Smooth muscle cell (in vitro differentiated cells): ENCODE data around the gene METTL9. TPM values are rescaled to one million over a fixed set of nuclear protein-coding genes. Genes with fewer than 3 reads are reported as not detected.

ENCODE experiments used
- DNase-seq: peaks from one replicate; lab custom pipeline; 2025; ENCODE audit not compliant: unreplicated experiment; lab: John Stamatoyannopoulos, UW
- H2AFZ ChIP-seq: fragments of 200-600 bp; sonication (generic); 2 replicates; pipeline ENCODE4 v1.6.0; 2016; ENCODE audit warnings: antibody characterized with exemption, low read depth, mild to moderate bottlenecking
- H3F3A ChIP-seq: fragments of 200-600 bp; sonication (generic); 2 replicates; pipeline ENCODE4 v1.6.0; 2017; ENCODE audit warnings: antibody characterized with exemption, low read depth
- H3K27ac ChIP-seq: fragments of 200-600 bp; sonication (generic); 2 replicates; pipeline ENCODE4 v1.5.1; 2016; ENCODE audit warnings: low read depth, mild to moderate bottlenecking
- H3K27me3 ChIP-seq: fragments of 200-600 bp; sonication (generic); 2 replicates; pipeline ENCODE4 v1.6.1; 2016; ENCODE audit warnings: low read depth, mild to moderate bottlenecking
- H3K36me3 ChIP-seq: fragments of 200-600 bp; sonication (generic); 2 replicates; pipeline ENCODE4 v1.5.1; 2016; ENCODE audit warnings: low read depth
- H3K4me1 ChIP-seq: fragments of 200-600 bp; sonication (generic); 2 replicates; pipeline ENCODE4 v1.5.1; 2016; ENCODE audit warnings: low read depth
- H3K4me2 ChIP-seq: fragments of 200-600 bp; sonication (generic); 2 replicates; pipeline ENCODE4 v1.6.0; 2016; ENCODE audit warnings: mild to moderate bottlenecking
- H3K4me3 ChIP-seq: fragments of 200-600 bp; sonication (generic); 2 replicates; pipeline ENCODE4 v1.5.1; 2016; ENCODE audit warnings: mild to moderate bottlenecking
- H3K79me2 ChIP-seq: fragments of 200-600 bp; sonication (generic); 2 replicates; pipeline ENCODE4 v1.6.0; 2016; ENCODE audit warnings: low read depth, mild to moderate bottlenecking
- H3K9ac ChIP-seq: fragments of 200-600 bp; sonication (generic); 2 replicates; pipeline ENCODE4 v1.6.0; 2016; ENCODE audit warnings: low read depth
- H3K9me3 ChIP-seq: fragments of 200-600 bp; sonication (generic); replicated peaks from 2 replicates; pipeline ENCODE4 v1.5.1; 2016; ENCODE audit warnings: low read depth
- H4K20me1 ChIP-seq: fragments of 200-600 bp; sonication (generic); 2 replicates; pipeline ENCODE4 v1.6.0; 2016; ENCODE audit warnings: low read depth
- CTCF ChIP-seq: fragments of 200-600 bp; sonication (generic); IDR thresholded peaks from 2 replicates; pipeline ENCODE4 v1.5.1; 2017; ENCODE audit warnings: borderline replicate concordance, mild to moderate bottlenecking, antibody characterized with exemption; ENCODE audit not compliant: insufficient read depth, poor library complexity, severe bottlenecking
- WGBS: methylation state at CpG from one replicate; pipeline ENCODE4 v1.1.7; 2016; ENCODE audit warnings: low lambda C conversion rate; 5-methylcytosine and 5-hydroxymethylcytosine counted together
- polyA plus RNA-seq: library from polyadenylated mRNA; unstranded; fragments of >200 nt; fragmentation: Nextera tagmentation; extraction: Ambion mirVana; gene quantifications from 2 replicates; pipeline ENCODE4 v1.2.1, GENCODE V29; 2016
- total RNA-seq: library from RNA; depleted of rRNA; stranded (reverse); fragments of >200 nt; gene quantifications from 2 replicates; pipeline ENCODE4 v1.2.3, GENCODE V29; 2014

Gene METTL9
- total and polyA plus RNA-seq, 2 experiments from 2014 or later: 97.5 to 157 TPM

DNA sequence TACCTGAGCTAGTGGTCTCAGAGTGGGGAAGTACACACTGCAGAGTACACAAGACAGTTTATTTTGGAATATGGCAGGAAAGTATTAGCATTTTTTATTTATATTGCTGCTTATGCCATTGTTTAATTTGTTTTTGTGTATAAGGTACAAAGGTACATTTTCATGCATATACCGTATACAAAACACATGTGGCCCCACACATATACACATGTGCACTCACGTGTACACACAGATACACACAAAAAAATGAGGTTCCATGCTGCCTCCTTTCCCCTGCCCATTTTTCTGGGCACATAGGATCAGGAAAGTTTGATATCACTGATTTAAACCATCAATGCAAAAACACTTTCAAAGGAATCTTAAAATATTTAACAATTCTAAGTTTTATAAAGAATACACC, 40.1 kb downstream of the METTL9 start:
- no peaks in the 10 kb centered on the region for H3K36me3 ChIP-seq
- H3K4me3 ChIP-seq: no peak overlapping the region
- no peak for TF ChIP-seq CTCF
- no peak overlapping the region for H3K9ac ChIP-seq
- no peaks in the 10 kb centered on the region for H3K9me3 ChIP-seq
- H3F3A ChIP-seq: peaks cover 11% of the 10 kb centered on the region
- H3K4me2 ChIP-seq: peak overlapping the region; percentile 57
- DNase-seq: no peak
- H4K20me1 ChIP-seq: peaks cover 47% of the 10 kb centered on the region
- no peaks in the 10 kb centered on the region for H3K4me1 ChIP-seq
- H2AFZ ChIP-seq: no peak overlapping the region
- H3K27ac ChIP-seq: peak overlapping the region; percentile 44
- 100% methylated on average over 2 of the region's 2 CpGs for WGBS
- H3K79me2 ChIP-seq: peaks cover 21% of the 10 kb centered on the region
- no peaks in the 10 kb centered on the region for H3K27me3 ChIP-seq

- peaks cover 33% of the 10 kb centered on the region for H3K79me2 ChIP-seq
- H4K20me1 ChIP-seq: peaks cover 67% of the 10 kb centered on the region
- 89% methylated on average over 6 of the region's 6 CpGs for WGBS
- no peak overlapping the region for H3K4me2 ChIP-seq
- no peaks in the 10 kb centered on the region for H3K9me3 ChIP-seq
- H3K27ac ChIP-seq: no peak overlapping the region
- no peaks in the 10 kb centered on the region for H3K36me3 ChIP-seq
- H3K9ac ChIP-seq: no peak overlapping the region
- H3K4me3 ChIP-seq: no peak overlapping the region
- DNase-seq: no peak
- H2AFZ ChIP-seq: no peak overlapping the region
- H3K4me1 ChIP-seq: no peaks in the 10 kb centered on the region
- no peak for TF ChIP-seq CTCF
- H3K27me3 ChIP-seq: no peaks in the 10 kb centered on the region
- peaks cover 11% of the 10 kb centered on the region for H3F3A ChIP-seq
Observed at GRCh38 chr16:21641916-21642315, 42.5 kb downstream of the METTL9 start.

DNA sequence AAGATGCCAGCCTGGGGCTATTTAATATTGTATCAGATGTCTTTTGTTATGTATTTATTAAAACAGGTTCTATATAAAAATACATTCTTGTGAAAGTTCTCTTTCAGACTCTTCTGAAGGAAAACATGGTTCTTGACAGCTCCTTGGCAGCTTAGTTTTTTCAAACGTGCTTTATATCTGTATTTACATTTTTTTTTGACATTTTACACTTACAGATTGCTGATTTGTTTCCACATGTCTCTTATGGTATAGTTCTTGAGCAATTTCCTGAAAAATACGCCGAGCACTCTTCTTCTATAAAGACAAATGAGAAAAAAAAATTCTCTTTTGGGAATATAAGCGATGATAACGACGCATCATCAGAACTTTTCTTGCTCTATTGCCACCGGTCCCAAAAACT, 43.5 kb downstream of the METTL9 start:
- no peak overlapping the region for H3K4me3 ChIP-seq
- H3F3A ChIP-seq: peaks cover 11% of the 10 kb centered on the region
- H3K79me2 ChIP-seq: peaks cover 36% of the 10 kb centered on the region
- 83% methylated on average over 7 of the region's 7 CpGs for WGBS
- H3K9me3 ChIP-seq: no peaks in the 10 kb centered on the region
- no peak overlapping the region for H2AFZ ChIP-seq
- DNase-seq: no peak
- H4K20me1 ChIP-seq: peaks cover 75% of the 10 kb centered on the region
- no peak for TF ChIP-seq CTCF
- no peaks in the 10 kb centered on the region for H3K27me3 ChIP-seq
- no peaks in the 10 kb centered on the region for H3K4me1 ChIP-seq
- H3K4me2 ChIP-seq: no peak overlapping the region
- no peak overlapping the region for H3K9ac ChIP-seq
- H3K36me3 ChIP-seq: no peaks in the 10 kb centered on the region
- no peak overlapping the region for H3K27ac ChIP-seq

- DNase-seq: no peak
- peaks cover 39% of the 10 kb centered on the region for H3K79me2 ChIP-seq
- TF ChIP-seq CTCF: no peak
- H3K4me1 ChIP-seq: no peaks in the 10 kb centered on the region
- H3K9ac ChIP-seq: no peak overlapping the region
- H3F3A ChIP-seq: peaks cover 5% of the 10 kb centered on the region
- H3K27ac ChIP-seq: no peak overlapping the region
- peaks cover 77% of the 10 kb centered on the region for H4K20me1 ChIP-seq
- no peaks in the 10 kb centered on the region for H3K27me3 ChIP-seq
- no peak overlapping the region for H3K4me2 ChIP-seq
- H3K4me3 ChIP-seq: no peak overlapping the region
- 92% methylated on average over 3 of the region's 3 CpGs for WGBS
- H3K36me3 ChIP-seq: no peaks in the 10 kb centered on the region
- no peaks in the 10 kb centered on the region for H3K9me3 ChIP-seq
- H2AFZ ChIP-seq: no peak overlapping the region
Observed at GRCh38 chr16:21643785-21644184, 44.4 kb downstream of the METTL9 start.
